Endometrium (tissue), 2 donors: ENCODE measurements around the gene SPRED2.
A peak's percentile ranks its signal among the peaks of the same experiment; 100 is the strongest.

Experiments used
- FAIRE-seq: peaks from 2 replicates; lab custom pipeline; 2012; peaks lifted over from hg19 to GRCh38; lab: Jason Lieb, UNC
- donor health status: control.
- donor health status: control.

SPRED2 gene

GRCh38 chr2:65276609-65277008 is 155.8 kb downstream of the SPRED2 start:
- no peak for FAIRE-seq

GRCh38 chr2:65275141-65275915 is 157.1 kb downstream of the SPRED2 start:
- FAIRE-seq, result no peak

- no peak for FAIRE-seq
Observed at GRCh38 chr2:65273344-65273743, 159.1 kb downstream of the SPRED2 start.

- no peak for FAIRE-seq
Observed at GRCh38 chr2:65268957-65269356, 163.4 kb downstream of the SPRED2 start.

GRCh38 chr2:65267008-65267407 is 165.4 kb downstream of the SPRED2 start:
- no peak for FAIRE-seq

GRCh38 chr2:65265671-65266045 is 166.7 kb downstream of the SPRED2 start:
- FAIRE-seq, result no peak

GRCh38 chr2:65264821-65265670 is 167.4 kb downstream of the SPRED2 start:
- peak; percentile 76 for FAIRE-seq

GRCh38 chr2:65263986-65264385 is 168.4 kb downstream of the SPRED2 start:
- FAIRE-seq, result no peak

GRCh38 chr2:65263262-65263661 is 169.1 kb downstream of the SPRED2 start:
- FAIRE-seq, result no peak

- FAIRE-seq, result no peak
Observed at GRCh38 chr2:65261676-65262075, 170.7 kb downstream of the SPRED2 start.
